ENCODE data around the gene NME7. TPM values are rescaled to one million over a fixed set of nuclear protein-coding genes. Genes with fewer than 3 reads are reported as not detected.
"Not testable (repeated sequence)": the region's sequence is repeated elsewhere in the genome, so short reads cannot be mapped to it uniquely, and the experiment has no call there.

The NME7 gene
- total RNA-seq, 2 experiments from 2014 or later, result 18.9 to 22.4 TPM

GRCh38 chr1:169298441-169298840, 69.2 kb downstream of the NME7 start:
- Mint-ChIP-seq H3K36me3 (peaks cover 22% of the 10 kb centered on the region), H3K27ac (no peak overlapping the region), H3K27me3 (no peaks in the 10 kb centered on the region), H3K4me3 (no peak overlapping the region), H3K9me3 (no peaks in the 10 kb centered on the region), H3K4me1 (no peaks in the 10 kb centered on the region)
- no peak for DNase-seq

DNA sequence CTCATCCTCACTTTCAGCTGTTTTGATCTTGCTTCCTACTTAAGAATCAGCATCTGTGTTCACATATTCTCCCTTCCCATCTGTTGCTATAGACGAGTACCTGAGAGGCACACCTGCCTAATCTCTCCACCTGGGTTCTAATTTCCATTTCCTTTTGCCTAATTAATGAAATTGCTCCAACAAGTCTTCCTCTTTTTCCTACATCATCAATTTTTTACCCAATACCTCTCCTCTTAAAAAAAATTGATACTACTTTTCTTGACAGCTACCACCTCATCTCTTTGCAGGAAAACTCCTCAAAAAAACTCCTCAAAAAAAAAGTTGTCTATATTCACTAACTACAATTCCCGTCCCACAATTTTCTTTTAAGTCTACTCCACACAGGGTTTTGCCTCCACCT, 71.8 kb downstream of the NME7 start:
- H3K27ac Mint-ChIP-seq, result no peak overlapping the region
- no peaks in the 10 kb centered on the region for H3K4me1 Mint-ChIP-seq
- DNase-seq, result no peak
- peaks cover 19% of the 10 kb centered on the region for H3K36me3 Mint-ChIP-seq
- H3K4me3 Mint-ChIP-seq, result no peak overlapping the region
- H3K9me3 Mint-ChIP-seq, result no peaks in the 10 kb centered on the region
- H3K27me3 Mint-ChIP-seq, result no peaks in the 10 kb centered on the region

DNA sequence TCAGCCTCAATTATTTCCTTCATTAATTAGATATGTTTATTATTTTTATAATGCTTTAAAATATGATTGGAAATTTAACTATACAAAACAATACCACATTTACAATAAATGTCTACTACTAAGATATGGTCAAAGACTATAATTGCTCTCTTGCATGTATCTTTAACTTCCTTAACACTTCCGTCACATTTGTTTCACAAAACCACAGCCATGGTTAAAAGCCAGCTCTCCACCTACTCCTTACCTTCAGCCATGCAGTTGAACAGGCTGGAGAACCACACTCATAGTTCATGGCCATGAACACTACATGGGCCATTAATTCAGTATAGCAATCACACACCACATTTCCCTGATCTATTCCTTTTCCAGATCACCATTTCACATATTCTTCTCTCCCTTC, 72.2 kb downstream of the NME7 start:
- no peaks in the 10 kb centered on the region for H3K9me3 Mint-ChIP-seq
- no peaks in the 10 kb centered on the region for H3K27me3 Mint-ChIP-seq
- peaks cover 23% of the 10 kb centered on the region for H3K36me3 Mint-ChIP-seq
- no peak overlapping the region for H3K27ac Mint-ChIP-seq
- H3K4me3 Mint-ChIP-seq, result no peak overlapping the region
- H3K4me1 Mint-ChIP-seq, result no peaks in the 10 kb centered on the region
- DNase-seq, result no peak

GRCh38 chr1:169289016-169289415, 78.6 kb downstream of the NME7 start:
- Mint-ChIP-seq H3K27ac (no peak overlapping the region), H3K36me3 (peaks cover 25% of the 10 kb centered on the region), H3K4me1 (no peaks in the 10 kb centered on the region), H3K27me3 (no peaks in the 10 kb centered on the region), H3K4me3 (no peak overlapping the region), H3K9me3 (peaks cover 3% of the 10 kb centered on the region)
- DNase-seq, result no peak

GRCh38 chr1:169288011-169288414, 79.6 kb downstream of the NME7 start:
- Mint-ChIP-seq H3K36me3 (peaks cover 34% of the 10 kb centered on the region), H3K27ac (no peak overlapping the region), H3K27me3 (no peaks in the 10 kb centered on the region), H3K9me3 (peaks cover 5% of the 10 kb centered on the region), H3K4me3 (no peak overlapping the region), H3K4me1 (no peaks in the 10 kb centered on the region)
- no peak for DNase-seq

GRCh38 chr1:169287280-169287679, 80.3 kb downstream of the NME7 start:
- H3K9me3 Mint-ChIP-seq, result peaks cover 12% of the 10 kb centered on the region
- H3K36me3 Mint-ChIP-seq, result peaks cover 38% of the 10 kb centered on the region
- no peak for DNase-seq
- H3K27ac Mint-ChIP-seq, result no peak overlapping the region
- H3K27me3 Mint-ChIP-seq, result no peaks in the 10 kb centered on the region
- no peaks in the 10 kb centered on the region for H3K4me1 Mint-ChIP-seq
- no peak overlapping the region for H3K4me3 Mint-ChIP-seq

GRCh38 chr1:169281562-169281961, 86.0 kb downstream of the NME7 start:
- not testable (repeated sequence) for H3K4me1 Mint-ChIP-seq, H3K27me3 Mint-ChIP-seq, H3K4me3 Mint-ChIP-seq, DNase-seq, H3K27ac Mint-ChIP-seq
- peaks cover 34% of the 10 kb centered on the region for H3K9me3 Mint-ChIP-seq
- H3K36me3 Mint-ChIP-seq, result peaks cover 58% of the 10 kb centered on the region

DNA sequence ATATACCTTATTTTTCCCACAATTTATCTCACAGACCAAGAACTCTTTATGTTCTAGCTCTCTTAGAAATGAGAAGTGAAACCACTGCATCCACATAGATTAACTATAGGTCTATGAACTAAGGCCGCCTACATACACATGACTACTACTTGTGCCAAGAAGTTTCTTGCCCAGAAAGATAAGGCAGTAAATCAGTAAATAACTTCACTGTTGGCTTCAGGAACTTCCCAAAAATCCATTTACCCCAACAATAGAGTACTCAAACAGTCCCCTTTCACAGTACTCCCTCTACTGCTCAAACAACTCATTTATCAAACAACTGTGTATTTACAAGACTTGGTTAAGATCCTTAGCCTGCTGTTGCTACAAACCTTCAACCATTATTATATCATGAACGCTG, 96.5 kb downstream of the NME7 start:
- Mint-ChIP-seq H3K4me1 (no peaks in the 10 kb centered on the region), H3K4me3 (no peak overlapping the region), H3K27ac (no peak overlapping the region), H3K27me3 (no peaks in the 10 kb centered on the region), H3K9me3 (peaks cover 2% of the 10 kb centered on the region), H3K36me3 (peaks cover 15% of the 10 kb centered on the region)
- DNase-seq, result no peak

- Mint-ChIP-seq H3K4me1 (no peaks in the 10 kb centered on the region), H3K27me3 (no peaks in the 10 kb centered on the region), H3K4me3 (no peak overlapping the region), H3K36me3 (peaks cover 48% of the 10 kb centered on the region), H3K9me3 (peaks cover 8% of the 10 kb centered on the region), H3K27ac (no peak overlapping the region)
- DNase-seq, result no peak
Observed at GRCh38 chr1:169266133-169266532, 101.5 kb downstream of the NME7 start.

GRCh38 chr1:169263059-169263458, 104.5 kb downstream of the NME7 start:
- DNase-seq, result no peak
- no peaks in the 10 kb centered on the region for H3K4me1 Mint-ChIP-seq
- H3K27ac Mint-ChIP-seq, result no peak overlapping the region
- H3K9me3 Mint-ChIP-seq, result peaks cover 6% of the 10 kb centered on the region
- no peak overlapping the region for H3K4me3 Mint-ChIP-seq
- H3K36me3 Mint-ChIP-seq, result peaks cover 50% of the 10 kb centered on the region
- no peaks in the 10 kb centered on the region for H3K27me3 Mint-ChIP-seq

DNA sequence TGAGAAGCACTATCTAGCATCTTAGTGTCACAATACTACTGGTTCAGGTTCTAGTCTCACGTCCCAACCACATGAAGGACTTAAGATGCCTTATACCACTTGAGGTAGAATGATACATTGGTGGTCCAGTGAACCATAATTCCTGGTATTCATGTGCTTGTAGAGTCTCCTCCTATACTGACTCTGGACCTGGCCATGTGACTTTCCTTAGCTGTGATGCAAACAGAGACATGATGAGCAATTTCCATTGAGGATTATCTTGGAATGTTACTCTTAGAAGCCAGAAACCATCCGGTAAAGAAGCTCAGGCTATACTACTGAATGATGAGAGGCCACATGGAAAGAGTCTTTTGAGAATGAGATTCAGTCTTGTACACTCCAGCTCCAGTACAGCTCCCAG, 105.7 kb downstream of the NME7 start:
- peaks cover 48% of the 10 kb centered on the region for H3K36me3 Mint-ChIP-seq
- no peaks in the 10 kb centered on the region for H3K27me3 Mint-ChIP-seq
- H3K4me1 Mint-ChIP-seq, result no peaks in the 10 kb centered on the region
- DNase-seq, result no peak
- no peak overlapping the region for H3K4me3 Mint-ChIP-seq
- H3K27ac Mint-ChIP-seq, result no peak overlapping the region
- peaks cover 6% of the 10 kb centered on the region for H3K9me3 Mint-ChIP-seq

DNA sequence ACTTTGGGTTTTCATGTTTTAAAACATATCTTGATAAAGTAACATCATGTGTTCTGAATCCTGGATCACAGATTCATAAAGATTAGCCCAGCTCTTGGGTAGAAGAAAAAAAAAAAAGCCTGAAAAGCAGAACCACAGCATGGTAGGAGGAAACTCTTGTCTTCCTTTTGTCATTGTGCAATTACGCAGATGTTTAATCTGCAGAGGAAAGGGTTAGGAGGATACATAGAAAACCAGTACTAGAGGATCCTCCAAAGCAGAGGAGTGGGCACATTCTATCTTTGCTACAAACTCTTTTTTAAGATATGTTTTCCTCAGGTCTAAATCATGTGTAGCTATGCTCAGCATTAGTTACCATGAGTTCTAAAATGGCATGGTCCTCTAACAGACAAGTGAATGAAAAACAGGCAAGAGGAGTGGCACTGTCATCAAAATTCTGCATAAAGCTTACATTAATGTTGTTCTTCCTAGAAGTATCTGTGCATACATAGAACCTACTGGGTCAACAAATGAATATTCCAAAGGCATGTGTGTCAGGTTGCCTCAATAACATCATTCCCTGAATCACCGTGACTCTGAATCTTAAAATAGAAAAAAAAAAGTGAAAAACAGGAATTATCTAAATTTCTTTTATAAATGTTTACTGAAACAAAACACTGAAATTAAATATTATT, 107.0 kb downstream of the NME7 start:
- H3K27ac Mint-ChIP-seq, result no peak overlapping the region
- no peaks in the 10 kb centered on the region for H3K4me1 Mint-ChIP-seq
- H3K9me3 Mint-ChIP-seq, result peaks cover 5% of the 10 kb centered on the region
- DNase-seq, result no peak
- H3K36me3 Mint-ChIP-seq, result peaks cover 43% of the 10 kb centered on the region
- no peaks in the 10 kb centered on the region for H3K27me3 Mint-ChIP-seq
- H3K4me3 Mint-ChIP-seq, result no peak overlapping the region

- Mint-ChIP-seq H3K36me3 (peaks cover 36% of the 10 kb centered on the region), H3K4me1 (no peaks in the 10 kb centered on the region), H3K9me3 (peaks cover 4% of the 10 kb centered on the region), H3K27ac (no peak overlapping the region), H3K4me3 (no peak overlapping the region), H3K27me3 (no peaks in the 10 kb centered on the region)
- DNase-seq, result no peak
Observed at GRCh38 chr1:169259816-169260215, 107.8 kb downstream of the NME7 start.

GRCh38 chr1:169250795-169251194, 116.8 kb downstream of the NME7 start:
- Mint-ChIP-seq H3K4me3 (no peak overlapping the region), H3K36me3 (no peaks in the 10 kb centered on the region), H3K27me3 (no peaks in the 10 kb centered on the region), H3K9me3 (no peaks in the 10 kb centered on the region), H3K27ac (no peak overlapping the region), H3K4me1 (no peaks in the 10 kb centered on the region)
- no peak for DNase-seq

DNA sequence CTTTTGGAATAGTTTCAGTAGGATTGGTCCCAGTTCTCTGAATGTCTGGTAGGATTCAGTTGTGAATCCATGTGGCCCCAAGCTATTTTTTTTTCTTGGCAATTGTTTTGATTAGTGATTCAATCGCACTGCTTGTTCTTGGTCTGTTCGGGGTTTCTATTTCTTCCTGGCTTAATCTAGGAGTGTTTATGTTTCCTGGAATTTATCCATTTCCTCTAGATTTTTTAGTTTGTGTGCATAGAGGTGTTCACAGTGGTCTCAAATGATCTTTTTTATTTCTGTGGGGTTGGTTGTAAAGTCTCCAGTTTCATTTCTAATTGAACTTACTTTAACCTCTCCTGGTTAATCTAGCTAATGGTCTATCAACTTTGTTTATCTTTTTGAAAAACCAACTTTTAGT, 117.6 kb downstream of the NME7 start:
- DNase-seq, result no peak
- no peak overlapping the region for H3K4me3 Mint-ChIP-seq

GRCh38 chr1:169249611-169250010, 118.0 kb downstream of the NME7 start:
- Mint-ChIP-seq H3K4me1 (no peaks in the 10 kb centered on the region), H3K27me3 (no peaks in the 10 kb centered on the region), H3K36me3 (no peaks in the 10 kb centered on the region), H3K9me3 (no peaks in the 10 kb centered on the region), H3K4me3 (no peak overlapping the region), H3K27ac (no peak overlapping the region)
- DNase-seq, result no peak

More for the DNA sequence above, 117.6 kb downstream of the NME7 start:
- Mint-ChIP-seq H3K9me3 (no peaks in the 10 kb centered on the region), H3K4me1 (no peaks in the 10 kb centered on the region), H3K36me3 (no peaks in the 10 kb centered on the region), H3K27ac (no peak overlapping the region), H3K27me3 (no peaks in the 10 kb centered on the region)
